Endothelial cell of umbilical vein (primary cell): Measurements from ENCODE around the gene FXR1.

Source experiments
- CTCF ChIP-seq, 2 donors: IDR thresholded peaks; 1 replicate in 1 of 2; 2 replicates in 1 of 2; pipeline ENCODE4 v1.5.1; 2011; ENCODE audit warnings: low read length in 2 of 2, mild to moderate bottlenecking in 2 of 2, moderate library complexity in 2 of 2, control low read depth in 1 of 2, inconsistent platforms in 1 of 2, low read depth in 1 of 2; ENCODE audit not compliant: insufficient read depth in 1 of 2; ENCODE audit errors: extremely low read depth in 1 of 2
- EZH2 ChIP-seq: IDR thresholded peaks from 2 replicates; pipeline ENCODE4 v1.6.1; 2012; ENCODE audit warnings: borderline replicate concordance, low read depth, mild to moderate bottlenecking, moderate library complexity, low read length, inconsistent platforms; ENCODE audit not compliant: severe bottlenecking
- POLR2AphosphoS5 ChIP-seq: IDR thresholded peaks from 2 replicates; pipeline ENCODE4 v1.6.1; 2012; ENCODE audit warnings: low read depth, mild to moderate bottlenecking, control low read depth, low read length, moderate library complexity; ENCODE audit not compliant: insufficient read depth

GRCh38 chr3:180996415-180996932 is 84.0 kb downstream of the FXR1 start:
- TF ChIP-seq EZH2, result no peak
- no peak for TF ChIP-seq CTCF (IDR thresholded peaks at IDR 0.05; ENCODE audit: extremely low read depth in 1 of 2, insufficient read depth in 1 of 2, low read depth in 1 of 2, low read length in 2 of 2)
- TF ChIP-seq POLR2AphosphoS5, result no peak
